UCSD-AML1 (cell line): ENCODE results near the gene TMEM200B.
"Not testable (repeated sequence)": the region's sequence is repeated elsewhere in the genome, so short reads cannot be mapped to it uniquely, and the experiment has no call there.

Source experiments
- DNase-seq: peaks from one replicate; lab custom pipeline; 2025; ENCODE audit not compliant: unreplicated experiment; lab: John Stamatoyannopoulos, UW

Gene TMEM200B

GRCh38 chr1:29112705-29113412, 10.8 kb downstream of the TMEM200B start:
- no peak for DNase-seq

DNA sequence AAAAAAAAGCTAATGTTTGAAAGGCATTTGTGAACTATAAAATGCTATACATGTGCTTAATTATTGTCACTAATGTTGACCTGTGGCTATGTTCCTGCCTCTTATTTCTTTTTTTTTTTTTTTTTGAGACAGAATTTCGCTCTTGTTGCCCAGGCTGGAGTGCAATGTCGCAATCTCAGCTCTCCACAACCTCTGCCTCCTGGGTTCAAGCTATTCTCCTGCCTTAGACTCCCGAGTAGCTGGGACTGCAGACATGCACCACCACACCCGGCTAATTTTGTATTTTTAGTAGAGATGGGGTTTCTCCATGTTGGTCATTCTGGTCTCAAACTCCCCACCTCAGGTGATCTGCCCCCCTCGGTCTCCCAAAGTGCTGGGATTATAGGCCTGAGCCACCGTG, 15.7 kb downstream of the TMEM200B start:
- not testable (repeated sequence) for DNase-seq

GRCh38 chr1:29105822-29106221, 17.9 kb downstream of the TMEM200B start:
- DNase-seq, result no peak

GRCh38 chr1:29100487-29100886, 23.2 kb downstream of the TMEM200B start:
- no peak for DNase-seq

- DNase-seq, result no peak
Measured at GRCh38 chr1:29099286-29099685, 24.4 kb downstream of the TMEM200B start.

- no peak for DNase-seq
Measured at GRCh38 chr1:29096231-29096886, 27.3 kb downstream of the TMEM200B start.

- DNase-seq, result no peak
Measured at GRCh38 chr1:29094954-29095353, 28.7 kb downstream of the TMEM200B start.

GRCh38 chr1:29094433-29094832, 29.3 kb downstream of the TMEM200B start:
- DNase-seq, result no peak

DNA sequence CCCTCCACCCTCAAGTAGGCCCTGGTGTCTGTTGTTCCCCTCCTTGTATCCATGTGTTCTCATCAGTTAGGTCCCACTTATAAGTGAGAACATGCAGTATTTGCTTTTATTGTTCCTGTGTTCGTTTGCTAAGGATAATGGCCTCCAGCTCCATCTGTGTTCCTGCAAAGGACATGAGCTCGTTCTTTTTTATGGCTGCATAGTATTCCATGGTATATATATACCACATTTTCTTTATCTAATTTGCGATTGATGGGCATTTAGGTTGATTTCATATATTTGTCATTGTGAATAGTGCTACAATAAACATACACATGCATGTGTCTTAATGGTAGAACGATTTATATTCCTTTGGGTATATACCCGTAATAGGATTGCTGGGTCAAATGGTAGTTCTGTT, 31.0 kb downstream of the TMEM200B start:
- DNase-seq, result not testable (repeated sequence)

GRCh38 chr1:29090937-29091618, 32.6 kb downstream of the TMEM200B start:
- no peak for DNase-seq

DNA sequence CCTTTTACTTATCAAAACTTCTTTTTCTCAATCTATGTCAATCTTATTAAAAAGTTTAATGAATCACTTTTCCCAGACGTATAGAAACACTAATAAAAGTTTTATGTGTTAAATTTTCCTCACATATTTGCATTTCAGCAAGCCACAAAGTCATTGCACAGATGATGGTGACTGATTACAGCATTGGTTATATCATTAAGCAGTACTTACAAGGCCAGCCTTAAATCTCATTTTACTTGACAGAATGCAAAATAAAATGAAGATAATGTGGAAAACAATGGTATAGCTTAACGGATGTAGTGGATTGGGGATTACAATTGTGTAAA, 39.5 kb downstream of the TMEM200B start:
- no peak for DNase-seq

DNA sequence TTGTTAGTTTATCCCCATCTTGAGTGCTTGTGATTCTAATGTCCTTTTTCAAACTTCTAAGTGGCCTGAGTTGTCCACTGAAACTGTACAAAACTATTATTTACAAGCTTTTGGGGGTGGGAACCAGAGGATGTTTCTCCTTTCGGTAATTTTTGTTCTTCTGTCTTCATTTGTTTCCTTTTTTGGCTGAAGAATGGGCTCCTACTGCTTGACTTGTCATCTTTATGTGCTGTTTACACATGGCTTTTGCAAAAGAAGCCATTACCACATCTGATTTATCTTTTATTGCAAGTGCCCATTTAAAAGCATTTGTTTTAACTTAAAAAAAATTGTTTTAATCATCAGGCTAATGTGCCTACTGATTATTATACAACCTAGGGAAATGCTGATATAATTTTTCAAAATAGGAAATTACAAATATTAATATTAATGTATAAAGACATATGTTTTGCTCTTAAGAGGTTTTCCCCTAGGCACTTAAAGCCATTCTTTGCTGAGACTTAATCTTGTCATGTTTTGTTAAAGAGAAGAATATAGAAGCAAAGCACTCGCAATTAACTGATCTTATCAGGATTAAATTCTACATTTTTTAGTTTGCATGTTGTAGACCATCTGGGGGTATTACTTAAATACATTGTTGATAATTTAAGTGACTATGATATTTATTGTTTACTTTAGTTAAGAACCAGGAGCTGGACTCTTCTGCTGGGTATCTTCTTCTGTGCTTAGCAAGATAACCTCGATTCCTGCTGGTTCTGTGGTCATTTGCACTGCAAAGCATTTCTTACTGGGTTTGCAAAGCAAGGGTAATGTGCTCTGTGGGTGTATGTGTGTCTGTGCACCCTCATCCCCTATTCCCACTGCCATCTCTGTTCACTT, 40.1 kb downstream of the TMEM200B start:
- DNase-seq, result no peak

- no peak for DNase-seq
Measured at GRCh38 chr1:29082519-29082918, 41.2 kb downstream of the TMEM200B start.

DNA sequence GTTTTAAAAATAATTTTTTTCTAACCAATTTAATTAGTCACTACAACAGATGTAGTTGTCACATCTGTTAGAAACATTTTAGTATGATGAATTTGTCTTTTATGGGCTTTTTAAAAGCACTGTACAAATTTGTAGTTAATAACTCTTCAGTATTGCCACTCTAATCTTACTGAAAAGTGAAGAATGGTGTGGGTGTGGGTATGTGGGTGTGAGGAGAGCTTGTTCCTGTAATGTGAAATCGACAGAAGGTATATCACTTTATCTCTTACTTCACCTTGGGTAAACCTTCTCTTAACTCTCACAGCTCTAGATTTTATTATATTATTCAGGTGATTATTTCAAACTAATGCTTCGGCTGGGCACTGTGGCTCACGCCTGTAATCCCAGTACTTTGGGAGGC, 42.5 kb downstream of the TMEM200B start:
- DNase-seq, result no peak

DNA sequence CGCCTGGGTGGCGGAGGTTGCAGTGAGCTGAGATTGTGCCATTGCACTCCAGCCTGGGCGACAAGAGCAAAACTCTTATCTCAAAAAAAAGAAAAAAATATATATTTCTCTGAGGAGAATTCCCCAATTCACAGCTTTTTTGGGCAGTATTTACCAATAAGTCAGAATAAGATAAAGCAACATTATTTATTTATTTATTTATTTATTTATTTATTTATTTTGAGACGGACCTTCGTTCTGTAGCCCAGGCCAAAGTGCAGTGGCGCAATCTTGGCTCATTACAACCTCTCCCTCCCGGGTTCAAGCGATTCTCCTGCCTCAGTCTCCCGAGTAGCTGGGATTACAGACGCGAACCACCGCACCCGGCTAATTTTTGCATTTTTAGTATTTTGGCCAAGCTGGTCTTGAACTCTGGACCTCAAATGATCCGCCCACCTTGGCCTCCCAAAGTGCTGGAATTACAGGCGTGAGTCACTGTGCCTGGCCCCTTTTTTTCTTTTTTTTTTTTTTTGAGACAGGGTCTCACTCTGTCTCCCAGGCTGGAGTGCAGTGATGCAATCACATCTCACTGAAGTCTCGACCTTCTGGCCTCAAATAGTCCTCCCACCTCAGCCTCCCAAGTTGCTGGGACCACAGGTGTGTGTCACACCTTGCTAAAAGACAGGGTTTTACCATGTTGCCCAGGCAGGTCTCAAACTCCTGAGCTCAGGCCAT, 43.6 kb downstream of the TMEM200B start:
- not testable (repeated sequence) for DNase-seq

DNA sequence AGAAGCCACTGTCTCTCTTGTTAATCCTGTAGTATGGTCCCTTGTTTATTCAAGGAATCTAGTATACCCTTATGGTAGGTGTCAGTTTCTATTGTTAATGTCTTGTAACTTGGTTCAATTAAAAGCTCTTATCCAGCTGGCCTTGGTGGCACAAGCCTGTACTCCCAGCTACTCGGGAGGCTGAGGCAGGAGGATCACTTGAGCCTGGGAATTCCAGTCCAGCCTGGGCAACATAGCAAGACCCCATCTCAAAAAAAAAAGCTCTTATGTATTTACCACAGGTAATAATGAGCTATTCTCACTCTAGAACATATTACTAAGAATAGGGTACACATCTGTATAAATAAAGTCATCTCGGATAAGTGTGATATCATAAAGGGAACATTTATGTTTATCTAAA, 46.5 kb downstream of the TMEM200B start:
- DNase-seq, result no peak
